Osteocyte (in vitro differentiated cells): Measurements from ENCODE around the gene VIPAS39. TPM values are rescaled to one million over a fixed set of nuclear protein-coding genes. Genes with fewer than 3 reads are reported as not detected.

Source experiments
- DNase-seq: peaks from one replicate; pipeline ENCODE4 v3.0.0; 2021; ENCODE audit warnings: mixed read lengths; ENCODE audit not compliant: unreplicated experiment; ENCODE audit errors: extremely low spot score
- H3K27ac Mint-ChIP-seq: one replicate; pipeline ENCODE4 v1.8.0; 2021; ENCODE audit warnings: mild to moderate bottlenecking, mixed read lengths; ENCODE audit not compliant: unreplicated experiment
- H3K27me3 Mint-ChIP-seq: one replicate; pipeline ENCODE4 v1.8.0; 2021; ENCODE audit warnings: mixed read lengths; ENCODE audit not compliant: unreplicated experiment
- H3K36me3 Mint-ChIP-seq: one replicate; pipeline ENCODE4 v1.8.0; 2021; ENCODE audit warnings: mixed read lengths; ENCODE audit not compliant: unreplicated experiment
- H3K4me1 Mint-ChIP-seq: one replicate; pipeline ENCODE4 v1.8.0; 2021; ENCODE audit warnings: mixed read lengths; ENCODE audit not compliant: unreplicated experiment
- H3K4me3 Mint-ChIP-seq: one replicate; pipeline ENCODE4 v1.8.0; 2021; ENCODE audit warnings: mild to moderate bottlenecking, moderate library complexity, mixed read lengths; ENCODE audit not compliant: unreplicated experiment
- H3K9me3 Mint-ChIP-seq: one replicate; pipeline ENCODE4 v1.8.0; 2021; ENCODE audit warnings: mixed read lengths; ENCODE audit not compliant: unreplicated experiment
- CTCF ChIP-seq: fragments of 200-600 bp; sonication (generic); IDR thresholded peaks from 2 replicates; pipeline ENCODE4 v1.5.0; 2021; ENCODE audit warnings: antibody characterized with exemption, mild to moderate bottlenecking, moderate library complexity
- total RNA-seq: library from RNA; stranded (reverse); gene quantifications from 2 replicates; pipeline ENCODE4 v1.2.1, GENCODE V29; 2021

The VIPAS39 gene
- total RNA-seq, 1 donor from 2014 or later = 23.7 TPM

- Mint-ChIP-seq H3K4me3 (peak overlapping the region; percentile 99), H3K9me3 (no peaks in the 10 kb centered on the region), H3K27me3 (no peaks in the 10 kb centered on the region), H3K27ac (peak overlapping the region; percentile 100), H3K36me3 (peaks cover 23% of the 10 kb centered on the region), H3K4me1 (peaks cover 23% of the 10 kb centered on the region)
- TF ChIP-seq CTCF = no peak
- no peak for DNase-seq
These were observed 999 bp upstream of the VIPAS39 start for GRCh38 chr14:77458249-77458950.

GRCh38 chr14:77457115-77457521 lies 283 bp downstream of the VIPAS39 start:
- peaks cover 24% of the 10 kb centered on the region for H3K36me3 Mint-ChIP-seq
- no peak for TF ChIP-seq CTCF
- peak overlapping the region; percentile 100 for H3K27ac Mint-ChIP-seq
- peak overlapping the region; percentile 99 for H3K4me3 Mint-ChIP-seq
- H3K9me3 Mint-ChIP-seq = no peaks in the 10 kb centered on the region
- no peaks in the 10 kb centered on the region for H3K27me3 Mint-ChIP-seq
- DNase-seq = no peak
- peaks cover 23% of the 10 kb centered on the region for H3K4me1 Mint-ChIP-seq

- Mint-ChIP-seq H3K9me3 (no peaks in the 10 kb centered on the region), H3K27me3 (no peaks in the 10 kb centered on the region), H3K27ac (no peak overlapping the region), H3K4me1 (peaks cover 23% of the 10 kb centered on the region), H3K36me3 (peaks cover 22% of the 10 kb centered on the region), H3K4me3 (peak overlapping the region; percentile 99)
- TF ChIP-seq CTCF = no peak
- no peak for DNase-seq
These were observed 1.3 kb downstream of the VIPAS39 start for GRCh38 chr14:77455966-77456640.

GRCh38 chr14:77442196-77442595 lies 15.2 kb downstream of the VIPAS39 start:
- Mint-ChIP-seq H3K27me3 (no peaks in the 10 kb centered on the region), H3K4me3 (no peak overlapping the region), H3K9me3 (no peaks in the 10 kb centered on the region), H3K27ac (no peak overlapping the region), H3K4me1 (no peaks in the 10 kb centered on the region), H3K36me3 (peaks cover 39% of the 10 kb centered on the region)
- TF ChIP-seq CTCF = no peak
- no peak for DNase-seq

DNA sequence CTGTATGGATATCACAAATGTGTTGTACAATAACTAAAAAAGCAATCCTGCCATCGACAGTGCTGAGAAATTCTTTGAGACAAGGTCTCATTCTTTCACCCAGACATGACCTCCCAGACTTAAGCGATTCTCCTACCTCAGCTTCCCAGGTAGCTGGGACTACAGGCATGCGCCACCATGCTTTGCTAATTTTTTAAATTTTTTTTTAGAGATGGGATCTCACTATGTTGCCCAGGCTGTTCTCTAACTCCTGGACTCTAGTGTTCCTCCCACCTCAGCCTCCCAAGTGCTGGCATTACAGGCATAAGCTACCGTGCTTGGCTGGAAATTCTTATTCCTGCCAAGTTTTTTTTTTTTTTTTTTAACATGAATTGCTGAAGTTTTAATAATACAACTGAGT lies 17.5 kb downstream of the VIPAS39 start:
- Mint-ChIP-seq H3K27me3 (no peaks in the 10 kb centered on the region), H3K4me3 (no peak overlapping the region), H3K27ac (no peak overlapping the region), H3K4me1 (no peaks in the 10 kb centered on the region), H3K36me3 (peaks cover 51% of the 10 kb centered on the region), H3K9me3 (no peaks in the 10 kb centered on the region)
- no peak for DNase-seq
- no peak for TF ChIP-seq CTCF
